ENCODE results near the gene CENPB.
"Not testable (repeated sequence)": the region's sequence is repeated elsewhere in the genome, so short reads cannot be mapped to it uniquely, and the experiment has no call there.

Gene CENPB

GRCh38 chr20:3786665-3787323, at the start of gene CENPB:
Gene CENPB (minus strand): TSS chr20:3786740. CDS start chr20:3786483, 257 bp downstream.
- DNase-seq (ENCODE audit: low read depth, low spot score), result peak; percentile 85

GRCh38 chr20:3836132-3836531, 49.6 kb upstream of the CENPB start:
- no peak for DNase-seq (ENCODE audit: low read depth, low spot score)

GRCh38 chr20:3829891-3830290, 43.4 kb upstream of the CENPB start:
- DNase-seq (ENCODE audit: low read depth, low spot score), result not testable (repeated sequence)

GRCh38 chr20:3828798-3829197, 42.3 kb upstream of the CENPB start:
- no peak for DNase-seq (ENCODE audit: low read depth, low spot score)

- no peak for DNase-seq (ENCODE audit: low read depth, low spot score)
Measured at GRCh38 chr20:3826420-3826819, 39.9 kb upstream of the CENPB start.

GRCh38 chr20:3825526-3825925, 39.0 kb upstream of the CENPB start:
- no peak for DNase-seq (ENCODE audit: low read depth, low spot score)

- no peak for DNase-seq (ENCODE audit: low read depth, low spot score)
Measured at GRCh38 chr20:3823881-3824280, 37.3 kb upstream of the CENPB start.

GRCh38 chr20:3821996-3822395, 35.5 kb upstream of the CENPB start:
- no peak for DNase-seq (ENCODE audit: low read depth, low spot score)

- DNase-seq (ENCODE audit: low read depth, low spot score), result no peak
Measured at GRCh38 chr20:3820901-3821727, 34.6 kb upstream of the CENPB start.

GRCh38 chr20:3820048-3820900, 33.7 kb upstream of the CENPB start, which contains the start of gene AP5S1:
Gene AP5S1 (plus strand): TSS chr20:3820547. CDS start chr20:3822118, 1,571 bp downstream.
- DNase-seq (ENCODE audit: low read depth, low spot score), result peak; percentile 62

- DNase-seq (ENCODE audit: low read depth, low spot score), result no peak
Measured at GRCh38 chr20:3819411-3820047, 33.0 kb upstream of the CENPB start.

GRCh38 chr20:3818155-3819151, 31.9 kb upstream of the CENPB start:
- DNase-seq (ENCODE audit: low read depth, low spot score), result no peak

- DNase-seq (ENCODE audit: low read depth, low spot score), result no peak
Measured at GRCh38 chr20:3815703-3816315, 29.3 kb upstream of the CENPB start.

- DNase-seq (ENCODE audit: low read depth, low spot score), result no peak
Measured at GRCh38 chr20:3814928-3815495, 28.5 kb upstream of the CENPB start.

GRCh38 chr20:3813848-3814581, 27.5 kb upstream of the CENPB start:
- no peak for DNase-seq (ENCODE audit: low read depth, low spot score)

- DNase-seq (ENCODE audit: low read depth, low spot score), result no peak
Measured at GRCh38 chr20:3812975-3813847, 26.7 kb upstream of the CENPB start.

- DNase-seq (ENCODE audit: low read depth, low spot score), result no peak
Measured at GRCh38 chr20:3812259-3812681, 25.7 kb upstream of the CENPB start.
